Measurements from ENCODE around the gene CPTP. TPM values are rescaled to one million over a fixed set of nuclear protein-coding genes. Genes with fewer than 3 reads are reported as not detected.

Gene CPTP
- total and polyA plus RNA-seq, 10 of the 15 experiments (the other 5 are each of a cell fraction or from before 2014, with no cell fraction given), result 0.06 to 24.3 (median 10.0) TPM

DNA sequence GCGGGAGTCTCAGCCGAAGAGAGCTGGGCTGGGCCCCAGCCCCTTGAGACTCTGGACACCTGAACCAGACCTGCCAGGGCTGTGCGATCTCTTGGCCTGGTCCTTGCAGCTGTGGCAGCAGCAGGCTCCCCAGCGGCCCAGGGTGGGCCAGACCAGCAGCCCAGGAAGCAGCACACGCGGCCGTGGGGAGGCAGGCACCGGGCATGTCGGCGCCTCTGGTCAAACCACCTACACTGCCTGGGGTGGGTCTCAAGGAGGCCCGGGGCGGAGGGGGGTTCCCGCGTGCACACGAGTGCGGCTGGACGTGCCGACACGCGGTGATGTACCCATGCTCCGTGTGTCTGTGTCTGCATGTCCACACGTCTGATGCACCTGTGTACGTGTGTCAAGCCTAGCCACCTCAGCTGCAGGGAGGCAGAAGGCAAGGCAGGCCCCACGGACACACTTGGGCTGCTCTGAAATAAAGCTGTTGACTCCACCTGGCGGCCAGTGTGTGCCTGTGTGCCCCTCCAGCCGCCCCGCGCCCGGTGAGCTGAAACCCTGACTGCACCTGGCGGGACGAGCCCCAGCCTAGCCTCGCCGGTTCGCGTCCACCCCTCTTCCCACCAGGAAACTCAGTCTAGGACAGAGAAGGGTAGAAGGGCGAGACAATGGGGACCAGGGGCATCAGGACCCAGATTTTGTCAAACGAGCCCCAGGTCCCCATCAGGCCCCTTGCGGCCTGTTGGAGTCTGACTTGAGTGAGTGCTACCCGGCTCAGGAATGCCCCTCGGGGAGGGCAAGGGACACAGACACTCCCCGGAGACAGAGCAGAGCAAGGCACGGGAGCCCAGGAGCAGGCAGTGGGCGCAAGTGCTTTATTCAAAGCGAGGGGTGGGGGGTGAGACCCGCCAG is 32.8 kb upstream of the CPTP start (continued):
- TF ChIP-seq, protein P1, sequence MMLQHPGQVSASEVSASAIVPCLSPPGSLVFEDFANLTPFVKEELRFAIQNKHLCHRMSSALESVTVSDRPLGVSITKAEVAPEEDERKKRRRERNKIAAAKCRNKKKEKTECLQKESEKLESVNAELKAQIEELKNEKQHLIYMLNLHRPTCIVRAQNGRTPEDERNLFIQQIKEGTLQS (IDR thresholded peaks at IDR 0.05; ENCODE audit: borderline replicate concordance, extremely low read depth, low read depth, low read length), result no peak
- TF ChIP-seq, protein P2, sequence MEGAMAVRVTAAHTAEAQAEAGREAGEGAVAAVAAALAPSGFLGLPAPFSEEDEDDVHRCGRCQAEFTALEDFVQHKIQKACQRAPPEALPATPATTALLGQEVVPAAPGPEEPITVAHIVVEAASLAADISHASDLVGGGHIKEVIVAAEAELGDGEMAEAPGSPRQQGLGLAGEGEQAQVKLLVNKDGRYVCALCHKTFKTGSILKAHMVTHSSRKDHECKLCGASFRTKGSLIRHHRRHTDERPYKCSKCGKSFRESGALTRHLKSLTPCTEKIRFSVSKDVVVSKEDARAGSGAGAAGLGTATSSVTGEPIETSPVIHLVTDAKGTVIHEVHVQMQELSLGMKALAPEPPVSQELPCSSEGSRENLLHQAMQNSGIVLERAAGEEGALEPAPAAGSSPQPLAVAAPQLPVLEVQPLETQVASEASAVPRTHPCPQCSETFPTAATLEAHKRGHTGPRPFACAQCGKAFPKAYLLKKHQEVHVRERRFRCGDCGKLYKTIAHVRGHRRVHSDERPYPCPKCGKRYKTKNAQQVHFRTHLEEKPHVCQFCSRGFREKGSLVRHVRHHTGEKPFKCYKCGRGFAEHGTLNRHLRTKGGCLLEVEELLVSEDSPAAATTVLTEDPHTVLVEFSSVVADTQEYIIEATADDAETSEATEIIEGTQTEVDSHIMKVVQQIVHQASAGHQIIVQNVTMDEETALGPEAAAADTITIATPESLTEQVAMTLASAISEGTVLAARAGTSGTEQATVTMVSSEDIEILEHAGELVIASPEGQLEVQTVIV (IDR thresholded peaks at IDR 0.05; ENCODE audit: borderline replicate concordance, partially characterized antibody), result no peak
- TF ChIP-seq RB1 (IDR thresholded peaks at IDR 0.05; ENCODE audit: borderline replicate concordance), result no peak
- TF ChIP-seq, protein P3, sequence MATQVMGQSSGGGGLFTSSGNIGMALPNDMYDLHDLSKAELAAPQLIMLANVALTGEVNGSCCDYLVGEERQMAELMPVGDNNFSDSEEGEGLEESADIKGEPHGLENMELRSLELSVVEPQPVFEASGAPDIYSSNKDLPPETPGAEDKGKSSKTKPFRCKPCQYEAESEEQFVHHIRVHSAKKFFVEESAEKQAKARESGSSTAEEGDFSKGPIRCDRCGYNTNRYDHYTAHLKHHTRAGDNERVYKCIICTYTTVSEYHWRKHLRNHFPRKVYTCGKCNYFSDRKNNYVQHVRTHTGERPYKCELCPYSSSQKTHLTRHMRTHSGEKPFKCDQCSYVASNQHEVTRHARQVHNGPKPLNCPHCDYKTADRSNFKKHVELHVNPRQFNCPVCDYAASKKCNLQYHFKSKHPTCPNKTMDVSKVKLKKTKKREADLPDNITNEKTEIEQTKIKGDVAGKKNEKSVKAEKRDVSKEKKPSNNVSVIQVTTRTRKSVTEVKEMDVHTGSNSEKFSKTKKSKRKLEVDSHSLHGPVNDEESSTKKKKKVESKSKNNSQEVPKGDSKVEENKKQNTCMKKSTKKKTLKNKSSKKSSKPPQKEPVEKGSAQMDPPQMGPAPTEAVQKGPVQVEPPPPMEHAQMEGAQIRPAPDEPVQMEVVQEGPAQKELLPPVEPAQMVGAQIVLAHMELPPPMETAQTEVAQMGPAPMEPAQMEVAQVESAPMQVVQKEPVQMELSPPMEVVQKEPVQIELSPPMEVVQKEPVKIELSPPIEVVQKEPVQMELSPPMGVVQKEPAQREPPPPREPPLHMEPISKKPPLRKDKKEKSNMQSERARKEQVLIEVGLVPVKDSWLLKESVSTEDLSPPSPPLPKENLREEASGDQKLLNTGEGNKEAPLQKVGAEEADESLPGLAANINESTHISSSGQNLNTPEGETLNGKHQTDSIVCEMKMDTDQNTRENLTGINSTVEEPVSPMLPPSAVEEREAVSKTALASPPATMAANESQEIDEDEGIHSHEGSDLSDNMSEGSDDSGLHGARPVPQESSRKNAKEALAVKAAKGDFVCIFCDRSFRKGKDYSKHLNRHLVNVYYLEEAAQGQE (IDR thresholded peaks at IDR 0.05; ENCODE audit: low read depth, low read length), result no peak
- TF ChIP-seq BMI1 (IDR thresholded peaks at IDR 0.05; ENCODE audit: borderline replicate concordance), result no peak
- TF ChIP-seq MEF2A (IDR thresholded peaks at IDR 0.05; ENCODE audit: insufficient read depth, low read depth, low read length), result no peak
- TF ChIP-seq ZNF384 (IDR thresholded peaks at IDR 0.05; ENCODE audit: borderline replicate concordance, low read depth, low read length), result no peak
- TF ChIP-seq IRF4 (IDR thresholded peaks at IDR 0.05; ENCODE audit: low read depth, low read length), result no peak
- TF ChIP-seq MEF2B (IDR thresholded peaks at IDR 0.05; ENCODE audit: partially characterized antibody, poor library complexity, severe bottlenecking), result no peak
- no peak for TF ChIP-seq CHD4 (IDR thresholded peaks at IDR 0.05)
- TF ChIP-seq POLR2AphosphoS5 (IDR thresholded peaks at IDR 0.05; ENCODE audit: low read length), result no peak
- no peak for TF ChIP-seq SUZ12 (IDR thresholded peaks at IDR 0.05; ENCODE audit: unreplicated experiment)
- no peak for TF ChIP-seq CBX5 (IDR thresholded peaks at IDR 0.05; ENCODE audit: low read depth)
- TF ChIP-seq TCF7 (IDR thresholded peaks at IDR 0.05; ENCODE audit: borderline replicate concordance), result no peak
- TF ChIP-seq SMC3 (IDR thresholded peaks at IDR 0.05; ENCODE audit: borderline replicate concordance, low read length), result peak; percentile 79

Measured in GM12878 (cell line).